Neuronal stem cell (in vitro differentiated cells): ENCODE measurements around the gene SRSF6.

Experiments
- DNase-seq: peaks from one replicate; pipeline ENCODE4 v3.0.0-alpha.2; 2013; ENCODE audit warnings: low spot score
- H2AFZ ChIP-seq: one replicate; pipeline ENCODE4 v1.6.1; 2013; ENCODE audit warnings: mild to moderate bottlenecking, low read length, inconsistent platforms
- H2AK5ac ChIP-seq: 2 replicates; pipeline ENCODE4 v1.6.1; 2013; ENCODE audit warnings: low read depth, mild to moderate bottlenecking, inconsistent platforms, low read length, moderate library complexity, mixed read lengths
- H2BK120ac ChIP-seq: 2 replicates; pipeline ENCODE4 v1.6.1; 2013; ENCODE audit warnings: low read depth, mild to moderate bottlenecking, inconsistent platforms, low read length, moderate library complexity, mixed read lengths
- H2BK12ac ChIP-seq: one replicate; pipeline ENCODE4 v1.6.1; 2013; ENCODE audit warnings: low read length, inconsistent platforms
- H2BK15ac ChIP-seq: 2 replicates; pipeline ENCODE4 v1.6.1; 2013; ENCODE audit warnings: mild to moderate bottlenecking, low read length, inconsistent platforms, mixed read lengths
- H2BK5ac ChIP-seq: one replicate; pipeline ENCODE4 v1.6.1; 2013; ENCODE audit warnings: inconsistent platforms, mild to moderate bottlenecking, low read length, moderate library complexity
- H3K14ac ChIP-seq: one replicate; pipeline ENCODE4 v1.6.1; 2013; ENCODE audit warnings: low read length, inconsistent platforms
- H3K18ac ChIP-seq: 2 replicates; pipeline ENCODE4 v1.6.1; 2013; ENCODE audit warnings: low read length, inconsistent platforms
- H3K23ac ChIP-seq: 2 replicates; pipeline ENCODE4 v1.6.1; 2013; ENCODE audit warnings: low read depth, mild to moderate bottlenecking, mixed read lengths, low read length, inconsistent platforms; ENCODE audit not compliant: poor library complexity
- H3K27ac ChIP-seq: replicated peaks from 3 replicates; pipeline ENCODE4 v1.5.1; 2013; ENCODE audit warnings: low read length, inconsistent platforms
- H3K27me3 ChIP-seq, 3 experiments: 2 replicates each; pipeline ENCODE4 v1.6.1; 2013; ENCODE audit warnings: low read length in 3 of 3, mild to moderate bottlenecking in 2 of 3, inconsistent platforms in 1 of 3, low read depth in 1 of 3, mixed read lengths in 1 of 3, moderate library complexity in 1 of 3; ENCODE audit not compliant: control insufficient read depth in 3 of 3, insufficient read depth in 3 of 3
- H3K36me3 ChIP-seq, 2 donors: replicated peaks in 1 of 2; 2 replicates each; pipeline ENCODE4 v1.6.1; 2013; ENCODE audit warnings: low read length in 2 of 2; ENCODE audit not compliant: control insufficient read depth in 2 of 2, insufficient read depth in 2 of 2
- H3K4ac ChIP-seq: 2 replicates; pipeline ENCODE4 v1.6.1; 2013; ENCODE audit warnings: inconsistent platforms, mild to moderate bottlenecking, low read length, moderate library complexity
- H3K4me1 ChIP-seq, 2 donors: 1 replicate in 1 of 2; 2 replicates in 1 of 2; pipeline ENCODE4 v1.6.1; 2013; ENCODE audit warnings: low read length in 2 of 2, low read depth in 1 of 2; ENCODE audit not compliant: control insufficient read depth in 2 of 2, insufficient read depth in 1 of 2
- H3K4me2 ChIP-seq: one replicate; pipeline ENCODE4 v1.6.1; 2013; ENCODE audit warnings: mild to moderate bottlenecking, low read length, inconsistent platforms; ENCODE audit not compliant: insufficient read depth, poor library complexity, severe bottlenecking
- H3K4me3 ChIP-seq, 2 donors: 2 replicates each; pipeline ENCODE4 v1.5.1; 2013; ENCODE audit warnings: low read length in 2 of 2, mild to moderate bottlenecking in 2 of 2, inconsistent platforms in 1 of 2, moderate library complexity in 1 of 2
- H3K79me1 ChIP-seq: one replicate; pipeline ENCODE4 v1.6.1; 2013; ENCODE audit warnings: low read depth, mild to moderate bottlenecking, inconsistent platforms, low read length, moderate library complexity
- H3K9ac ChIP-seq: one replicate; pipeline ENCODE4 v1.6.1; 2013; ENCODE audit warnings: mild to moderate bottlenecking, low read depth, low read length, inconsistent platforms; ENCODE audit not compliant: poor library complexity
- H3K9me3 ChIP-seq, 2 donors: replicated peaks in 1 of 2; 2 replicates each; pipeline versions ENCODE3 to v1.6.1; 2013; ENCODE audit warnings: low read length in 2 of 2, mild to moderate bottlenecking in 2 of 2, inconsistent platforms in 1 of 2, low read depth in 1 of 2, mixed read lengths in 1 of 2, moderate library complexity in 1 of 2; ENCODE audit not compliant: control insufficient read depth in 2 of 2, insufficient read depth in 1 of 2
- H4K8ac ChIP-seq: one replicate; pipeline ENCODE4 v1.6.1; 2013; ENCODE audit warnings: low read depth, mild to moderate bottlenecking, inconsistent platforms, low read length, moderate library complexity
- H4K91ac ChIP-seq: one replicate; pipeline ENCODE4 v1.6.1; 2013; ENCODE audit warnings: low read length, low read depth, mild to moderate bottlenecking, inconsistent platforms; ENCODE audit not compliant: poor library complexity
- WGBS, 2 donors: extraction: QIAGEN DNeasy Blood & Tissue Kit; methylation state at CpG; one replicate each; pipeline ENCODE4 v1.1.7; 2013; ENCODE audit warnings: missing lambda C conversion rate in 2 of 2, mixed read lengths in 1 of 2; ENCODE audit not compliant: insufficient read length in 2 of 2, insufficient replicate concordance in 1 of 2; ENCODE audit errors: extremely low coverage in 2 of 2; 5-methylcytosine and 5-hydroxymethylcytosine counted together

The SRSF6 gene

GRCh38 chr20:43448748-43449535, 8.8 kb upstream of the SRSF6 start:
- Histone ChIP-seq H3K36me3 (no peaks in the 10 kb centered on the region), H2AK5ac (no peak overlapping the region), H3K14ac (no peak overlapping the region), H3K27me3 (peaks cover 0 to 6% (median 0%) of the 10 kb centered on the region in 3 experiments), H2BK5ac (no peak overlapping the region), H3K4me3 (no peak overlapping the region), H4K8ac (no peak overlapping the region), H3K9me3 (no peaks in the 10 kb centered on the region), H4K91ac (no peak overlapping the region), H3K23ac (no peak overlapping the region), H3K27ac (no peak overlapping the region), H2BK15ac (no peak overlapping the region), H3K79me1 (no peaks in the 10 kb centered on the region), H3K4ac (no peak overlapping the region), H2BK12ac (no peak overlapping the region), H3K18ac (no peak overlapping the region), H2BK120ac (no peak overlapping the region), H3K4me1 (no peaks in the 10 kb centered on the region), H2AFZ (no peak overlapping the region), H3K9ac (no peak overlapping the region), H3K4me2 (no peak overlapping the region)
- no CpG with 5 or more reads among the region's 9 CpGs for WGBS, 2 donors
- DNase-seq = peak; percentile 26

GRCh38 chr20:43450841-43451799, 6.6 kb upstream of the SRSF6 start:
- peaks cover 0 to 6% (median 0%) of the 10 kb centered on the region in 3 experiments for H3K27me3 ChIP-seq
- no peaks in the 10 kb centered on the region for H3K4me1 ChIP-seq
- H3K18ac ChIP-seq = no peak overlapping the region
- H2BK12ac ChIP-seq = no peak overlapping the region
- H3K9ac ChIP-seq = no peak overlapping the region
- no peak overlapping the region for H3K4ac ChIP-seq
- no peaks in the 10 kb centered on the region for H3K79me1 ChIP-seq
- H4K8ac ChIP-seq = no peak overlapping the region
- no peak overlapping the region for H2BK5ac ChIP-seq
- WGBS, 2 donors = 100% methylated on average over 2 of the region's 14 CpGs; no CpG with 5 or more reads in 1 of the 2 donors
- H3K9me3 ChIP-seq = peaks cover 0 to 4% of the 10 kb centered on the region in 2 donors
- no peak overlapping the region for H4K91ac ChIP-seq
- no peaks in the 10 kb centered on the region for H3K36me3 ChIP-seq
- DNase-seq = no peak
- no peak overlapping the region for H3K4me3 ChIP-seq
- H2BK15ac ChIP-seq = no peak overlapping the region
- no peak overlapping the region for H2BK120ac ChIP-seq
- peak overlapping the region; percentile 11 for H3K4me2 ChIP-seq
- no peak overlapping the region for H3K27ac ChIP-seq
- H2AK5ac ChIP-seq = no peak overlapping the region
- no peak overlapping the region for H3K14ac ChIP-seq
- H2AFZ ChIP-seq = no peak overlapping the region
- no peak overlapping the region for H3K23ac ChIP-seq

GRCh38 chr20:43452404-43453126, 5.1 kb upstream of the SRSF6 start:
- Histone ChIP-seq H2AK5ac (no peak overlapping the region), H3K27ac (no peak overlapping the region), H3K4me1 (no peaks in the 10 kb centered on the region), H2BK5ac (no peak overlapping the region), H3K4me3 (no peak overlapping the region), H3K9me3 (peaks cover 0 to 4% of the 10 kb centered on the region in 2 donors), H3K9ac (no peak overlapping the region), H3K79me1 (no peaks in the 10 kb centered on the region), H3K14ac (no peak overlapping the region), H3K23ac (no peak overlapping the region), H2BK12ac (no peak overlapping the region), H4K91ac (no peak overlapping the region), H3K4ac (no peak overlapping the region), H3K36me3 (no peaks in the 10 kb centered on the region), H2BK15ac (no peak overlapping the region), H4K8ac (no peak overlapping the region), H2AFZ (no peak overlapping the region), H2BK120ac (no peak overlapping the region), H3K18ac (no peak overlapping the region), H3K27me3 (peaks cover 0 to 6% (median 0%) of the 10 kb centered on the region in 3 experiments), H3K4me2 (no peak overlapping the region)
- no peak for DNase-seq
- WGBS, 2 donors = no CpG with 5 or more reads among the region's 15 CpGs
